BJ (cell line): ENCODE data around the gene IL36RN. TPM values are rescaled to one million over a fixed set of nuclear protein-coding genes. Genes with fewer than 3 reads are reported as not detected.

ENCODE experiments used
- CTCF ChIA-PET: fragments of 350-600 bp; formaldehyde crosslinking; extraction: SDS; loops from one replicate; lab custom pipeline; 2021; ENCODE audit warnings: antibody characterized with exemption, inconsistent platforms; lab: Yijun Ruan, JAX
- POLR2A ChIA-PET: fragments of 300-600 bp; sonication (Branson Sonifier 250); formaldehyde crosslinking; extraction: SDS; loops from one replicate; lab custom pipeline; 2021; ENCODE audit warnings: antibody characterized with exemption; lab: Charles Lee
- DNase-seq: peaks from one replicate; pipeline ENCODE4 v3.0.0-alpha.2; 2011; ENCODE audit warnings: low read depth
- H3K27me3 ChIP-seq: 2 replicates; pipeline ENCODE4 v1.6.0; 2011; ENCODE audit warnings: low read length; ENCODE audit not compliant: control insufficient read depth, insufficient read depth
- H3K36me3 ChIP-seq: 2 replicates; pipeline ENCODE4 v1.5.1; 2011; ENCODE audit warnings: low read length; ENCODE audit not compliant: control insufficient read depth, insufficient read depth
- H3K4me3 ChIP-seq: 2 replicates; pipeline ENCODE4 v1.5.1; 2011; ENCODE audit warnings: low read depth, mild to moderate bottlenecking, control low read depth, low read length
- CTCF ChIP-seq: IDR thresholded peaks from 2 replicates; pipeline ENCODE4 v1.5.1; 2011; ENCODE audit warnings: low read depth, mild to moderate bottlenecking, control low read depth, inconsistent platforms, low read length, moderate library complexity; ENCODE audit not compliant: insufficient read depth
- polyA plus RNA-seq: library from polyadenylated mRNA; depleted of rRNA; stranded (reverse); fragments of >200 nt; gene quantifications from 2 replicates; pipeline ENCODE4 v1.2.3, GENCODE V29; 2011; rRNA removed
- small RNA-seq: library from RNA; depleted of rRNA; stranded (forward); fragments of <200 nt; gene quantifications from one replicate; pipeline ENCODE3, GENCODE V24; 2012; ENCODE audit warnings: low replicate concordance, low read depth; ENCODE audit not compliant: insufficient read length

The IL36RN gene
- polyA plus RNA-seq, 1 experiment: not detected

GRCh38 chr2:113112441-113112840 lies 53.4 kb downstream of the IL36RN start:
- ChIA-PET POLR2A (no interaction called here), CTCF (no interaction called here)
- H3K27me3 ChIP-seq: peaks cover 3% of the 10 kb centered on the region; the same call in 1 of the 2 replicates
- TF ChIP-seq CTCF: no peak
- H3K4me3 ChIP-seq: no peak overlapping the region
- DNase-seq: no peak
- no peaks in the 10 kb centered on the region for H3K36me3 ChIP-seq

- Histone ChIP-seq H3K27me3 (peaks cover 3% of the 10 kb centered on the region; the same call in 1 of the 2 replicates), H3K36me3 (no peaks in the 10 kb centered on the region), H3K4me3 (no peak overlapping the region)
- no peak for TF ChIP-seq CTCF
- POLR2A ChIA-PET: no interaction called here
- CTCF ChIA-PET: interaction anchor here (1.6 kb wide), 1 partner anchor 86 kb away, joined by 6 read pairs; no protein-coding TSS in a partner anchor
- DNase-seq: no peak
Observed at GRCh38 chr2:113112871-113113270, 53.9 kb downstream of the IL36RN start.

- no peak for TF ChIP-seq CTCF
- POLR2A ChIA-PET: no interaction called here
- peaks cover 3% of the 10 kb centered on the region; the same call in 1 of the 2 replicates for H3K27me3 ChIP-seq
- no peaks in the 10 kb centered on the region for H3K36me3 ChIP-seq
- no peak for DNase-seq
- CTCF ChIA-PET: interaction anchor here (1.3 to 3.5 kb wide), 5 partner anchors 9 to 85 kb away, joined by 3 to 13 read pairs (median 4); no protein-coding TSS in a partner anchor
- H3K4me3 ChIP-seq: no peak overlapping the region
Observed at GRCh38 chr2:113113807-113114206, 54.8 kb downstream of the IL36RN start.

Small RNA genes lying within 50 kb of the gene (small RNA-seq; reads per million reads assigned to genes)
- not detected for gene RNU6-1180P

Other genes with a start within 250 kb of the IL36RN start
- gene IL1B, start 222.4 kb upstream of the IL36RN start, polyA plus RNA-seq: 7.6 and 8.4 TPM in 2 replicates
- not detected in 2 replicates for gene IL37, start 148.0 kb upstream of the IL36RN start, polyA plus RNA-seq
- not detected in 2 replicates for gene IL36G, start 81.2 kb upstream of the IL36RN start, polyA plus RNA-seq
- gene IL36A, start 53.7 kb upstream of the IL36RN start, polyA plus RNA-seq: not detected in 2 replicates
- gene IL36B, start 6.3 kb upstream of the IL36RN start, polyA plus RNA-seq: not detected in 2 replicates
- not detected in 2 replicates for gene IL1F10, start 8.8 kb downstream of the IL36RN start, polyA plus RNA-seq
- not detected in 2 replicates for gene IL1RN, start 68.4 kb downstream of the IL36RN start, polyA plus RNA-seq
- 0.93 and 1.9 TPM in 2 replicates for gene PSD4, start 114.8 kb downstream of the IL36RN start, polyA plus RNA-seq
- 1.1 and 1.6 TPM in 2 replicates for gene PAX8, start 219.7 kb downstream of the IL36RN start, polyA plus RNA-seq